HG03442 (cell line): ENCODE measurements around the gene CORIN.
"Not testable (repeated sequence)": the region's sequence is repeated elsewhere in the genome, so short reads cannot be mapped to it uniquely, and the experiment has no call there.

Source experiments
- ATAC-seq: cut with Tn5 transposase; IDR thresholded peaks from one replicate; pipeline ENCODE4 v1.9.1; 2021; ENCODE audit warnings: mild to moderate bottlenecking, moderate library complexity; ENCODE audit not compliant: unreplicated experiment

Gene CORIN

DNA sequence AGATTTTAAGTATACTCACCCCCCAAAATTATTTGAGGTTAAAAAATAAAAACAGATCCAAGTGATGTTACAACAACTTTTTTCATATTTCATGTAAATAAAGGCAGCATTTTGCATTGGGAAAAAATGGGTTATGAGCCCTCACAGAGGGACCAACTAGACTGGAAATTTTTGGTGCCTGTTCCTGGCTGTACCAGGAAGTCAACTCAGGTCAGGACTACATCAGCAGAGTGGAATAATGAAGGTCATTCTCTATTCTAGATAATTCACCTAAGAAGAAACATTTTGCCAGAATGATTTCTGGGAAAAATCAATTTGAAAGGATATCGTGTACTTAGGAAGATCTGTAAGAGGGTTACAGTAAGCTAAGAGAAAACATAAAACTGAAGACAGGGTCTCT lies 66.8 kb downstream of the CORIN start:
- no peak for ATAC-seq

DNA sequence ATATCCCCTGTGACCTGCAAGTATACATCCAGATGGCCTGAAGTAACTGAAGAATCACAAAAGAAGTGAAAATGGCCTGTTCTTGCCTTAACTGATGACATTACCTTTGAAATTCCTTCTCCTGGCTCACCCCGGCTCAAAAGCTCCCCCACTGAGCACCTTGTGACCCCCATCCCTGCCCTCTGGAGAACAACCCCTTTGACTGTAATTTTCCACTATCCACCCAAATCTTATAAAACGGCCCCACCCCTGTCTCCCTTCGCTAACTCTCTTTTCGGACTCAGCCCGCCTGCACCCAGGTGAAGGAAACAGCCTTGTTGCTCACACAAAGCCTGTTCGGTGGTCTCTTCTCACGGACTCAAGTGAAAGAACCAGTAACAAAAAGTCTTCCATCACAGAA lies 69.9 kb downstream of the CORIN start:
- not testable (repeated sequence) for ATAC-seq

DNA sequence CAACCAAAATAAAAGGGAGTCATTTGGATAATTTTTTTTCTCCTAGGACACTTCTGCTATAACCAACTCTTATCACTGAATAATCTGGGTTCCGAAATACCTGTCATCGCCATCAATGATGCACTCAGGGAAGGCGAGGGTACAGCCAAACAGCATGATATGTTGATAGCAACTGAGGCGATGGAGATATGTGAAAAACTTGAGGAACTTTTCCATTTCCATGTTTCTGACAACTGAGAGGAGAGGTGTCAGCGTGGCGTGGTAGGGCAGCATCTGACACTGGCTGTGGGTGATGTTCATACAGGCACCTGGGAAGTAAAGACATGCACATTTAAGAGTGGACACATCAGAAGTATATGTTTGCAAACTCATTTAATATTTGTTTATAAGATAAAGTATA lies 74.6 kb downstream of the CORIN start:
- ATAC-seq = no peak

DNA sequence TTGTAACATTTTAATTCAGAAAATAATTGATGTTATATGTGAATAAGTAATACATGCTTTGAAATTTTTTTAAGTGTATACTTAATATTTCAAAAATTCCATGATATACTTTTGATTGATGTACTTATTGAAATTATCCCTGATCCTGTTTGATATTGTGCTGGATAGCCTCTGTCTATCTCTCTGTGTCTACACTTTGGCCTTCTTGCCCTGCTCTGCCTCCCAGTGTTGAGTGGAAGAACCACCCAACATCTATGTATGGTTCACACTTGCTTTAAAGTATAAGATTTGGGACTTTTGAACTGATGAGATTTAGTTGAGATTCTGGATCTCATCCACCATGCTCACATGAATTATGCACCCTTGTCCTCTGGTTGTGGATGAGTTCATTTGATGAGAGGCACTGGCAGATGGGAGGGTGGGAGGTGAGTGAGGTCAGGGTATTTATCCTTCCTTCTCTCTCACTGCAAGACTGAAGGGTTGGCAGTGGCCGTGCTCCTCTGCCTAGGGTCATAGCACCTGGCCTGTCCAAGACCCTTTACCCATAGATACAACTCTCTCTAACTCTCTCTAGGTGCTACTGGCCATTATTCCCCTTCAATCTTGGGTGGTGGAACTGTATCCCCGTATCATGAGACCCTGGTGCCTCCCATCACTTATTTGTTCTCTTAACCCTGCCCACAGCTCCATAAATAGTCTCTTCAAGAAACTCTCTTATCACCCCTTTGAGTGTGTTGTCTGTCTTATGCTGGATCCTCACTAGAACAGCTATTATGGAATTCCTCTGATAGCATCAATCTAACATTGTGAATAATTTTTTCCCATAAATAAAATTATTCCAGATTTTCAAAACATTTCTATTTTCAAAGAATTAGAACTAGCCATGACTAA lies 75.2 kb downstream of the CORIN start:
- ATAC-seq = no peak

DNA sequence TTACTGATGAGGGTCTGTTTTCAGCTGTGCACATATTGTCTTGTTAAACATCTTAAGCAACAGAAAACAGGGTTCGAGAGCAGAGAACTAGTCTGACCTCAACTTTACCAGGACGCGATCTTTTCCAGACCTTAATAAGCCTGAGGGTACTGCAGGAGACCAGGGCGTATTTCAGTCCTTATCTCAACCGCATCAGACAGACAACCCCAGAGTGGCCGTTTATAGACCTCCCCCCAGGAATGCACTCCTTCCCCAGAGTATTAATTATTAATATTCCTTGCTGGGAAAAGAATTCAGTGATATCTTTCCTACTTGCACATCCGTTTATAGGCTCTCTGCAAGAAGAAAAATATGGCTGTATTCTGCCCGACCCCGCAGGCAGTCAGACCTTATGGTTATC lies 84.6 kb downstream of the CORIN start:
- not testable (repeated sequence) for ATAC-seq

DNA sequence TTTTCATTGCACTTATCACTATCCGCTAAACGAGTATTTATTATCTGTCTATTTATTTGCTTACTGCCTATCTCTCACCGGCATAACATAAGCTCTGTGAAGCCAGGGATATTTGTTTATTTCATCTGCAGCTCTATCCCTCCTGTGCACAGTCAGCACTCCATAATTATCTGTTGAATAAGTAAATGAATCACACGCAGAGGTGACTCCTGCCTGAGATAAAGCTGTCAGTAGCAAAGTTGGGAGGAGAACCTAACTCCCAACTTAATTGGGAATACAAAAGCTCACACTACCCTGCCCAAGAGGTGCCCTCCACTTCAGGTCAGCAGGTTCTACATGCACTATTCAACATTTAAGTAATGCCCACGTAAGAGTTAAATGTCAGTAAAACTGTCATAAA lies 85.7 kb downstream of the CORIN start:
- ATAC-seq = no peak

DNA sequence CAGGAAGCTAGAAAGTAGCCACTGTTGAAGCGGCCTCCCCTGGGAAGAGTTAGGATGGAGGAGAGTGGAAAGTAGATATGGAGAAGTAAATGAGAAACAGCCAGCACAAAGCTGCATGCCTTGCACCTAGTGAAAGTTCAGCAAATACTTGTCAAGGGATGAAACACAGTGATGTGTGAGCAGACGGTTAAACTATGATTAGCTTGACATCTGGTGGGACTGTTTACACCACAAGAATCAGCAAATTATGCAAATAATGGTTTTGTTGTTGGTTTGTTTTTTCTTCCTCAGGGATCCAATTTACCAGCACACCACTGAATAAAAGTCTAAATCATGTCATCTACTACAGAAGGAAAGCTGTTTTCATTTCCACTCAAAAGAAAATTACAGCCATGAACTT lies 87.1 kb downstream of the CORIN start:
- ATAC-seq = no peak

DNA sequence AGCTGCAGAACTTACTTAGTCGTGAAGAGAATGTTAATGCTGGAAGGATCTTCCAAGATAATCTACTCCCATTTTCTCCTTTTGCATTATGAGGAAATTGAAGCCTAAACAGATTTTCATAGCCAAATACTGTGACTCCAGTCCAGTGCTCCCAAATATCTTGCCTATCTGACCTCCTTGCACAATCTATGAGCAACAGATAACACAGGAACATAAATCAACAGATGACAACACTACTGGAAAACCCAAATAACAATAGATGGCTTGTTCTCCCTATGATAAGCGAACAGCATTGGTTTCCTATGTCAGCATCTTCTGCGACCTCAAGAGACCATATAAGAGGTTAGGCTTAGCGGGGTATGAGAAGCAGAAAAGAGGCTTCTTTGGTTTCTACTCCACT lies 88.0 kb downstream of the CORIN start:
- no peak for ATAC-seq

DNA sequence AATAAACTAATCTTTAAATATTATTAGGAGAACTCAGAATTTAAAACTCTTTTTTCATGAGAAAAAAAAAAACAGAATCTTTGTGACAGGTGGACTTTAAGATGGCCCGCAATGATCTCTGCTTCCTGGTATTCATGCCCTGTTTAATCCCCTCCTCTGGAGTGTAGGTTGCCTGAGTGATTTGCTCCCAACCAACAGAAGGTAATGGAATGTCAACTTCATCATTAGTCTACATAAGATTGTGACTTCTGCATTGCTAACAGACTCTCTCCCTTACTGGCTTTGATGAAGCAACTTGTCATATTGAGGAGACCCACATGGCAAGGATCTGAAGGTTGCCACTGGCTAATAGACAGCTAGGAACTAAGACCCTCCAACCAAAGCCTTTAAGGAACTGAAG lies 88.8 kb downstream of the CORIN start:
- no peak for ATAC-seq

DNA sequence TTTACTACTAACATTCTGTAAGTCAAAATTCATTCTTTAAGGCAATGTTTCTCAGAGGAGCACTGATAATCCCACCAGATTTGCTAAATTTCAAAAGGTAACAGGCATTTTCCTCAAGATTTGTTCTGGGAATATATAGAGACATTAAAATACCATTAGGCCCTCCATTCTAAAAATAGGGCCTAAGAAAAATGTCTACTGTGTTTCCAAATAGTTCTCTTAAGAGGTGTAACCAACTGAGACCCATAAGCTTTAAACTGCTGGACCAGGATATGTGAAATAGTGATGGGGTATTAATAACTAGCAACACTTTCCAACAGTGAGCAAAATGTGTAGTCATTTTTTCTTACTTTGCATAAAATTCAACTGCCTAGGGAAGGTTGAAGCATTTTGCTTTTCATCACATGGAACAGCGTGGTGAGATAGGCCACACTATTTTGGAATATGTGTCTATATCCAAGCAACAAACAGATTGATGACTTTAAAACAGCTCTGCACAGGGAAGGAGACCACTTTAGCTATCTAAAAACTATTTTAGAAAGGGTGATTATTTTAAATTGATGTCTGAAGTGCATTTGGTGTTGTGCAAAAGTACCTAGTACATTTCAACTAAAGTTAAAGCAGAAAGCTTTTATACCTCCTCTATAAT lies 89.9 kb downstream of the CORIN start:
- no peak for ATAC-seq

DNA sequence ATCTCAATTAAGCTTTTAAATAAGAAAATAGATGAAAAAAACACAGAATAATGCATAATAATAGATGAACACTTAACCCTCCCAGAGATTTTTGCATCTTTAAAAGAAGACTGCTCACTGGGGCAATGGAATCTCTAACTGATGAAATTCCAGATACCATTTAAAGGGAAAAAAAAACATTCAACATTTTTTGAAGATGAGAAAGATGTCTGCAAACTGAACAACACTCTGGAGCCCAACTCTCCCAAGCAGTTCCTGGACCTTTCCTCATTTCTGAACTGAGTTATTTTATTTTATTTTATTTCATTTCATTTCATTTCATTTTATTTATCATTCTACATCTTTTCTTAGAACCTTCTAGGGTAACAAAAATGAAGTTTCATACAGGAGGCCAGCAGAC lies 90.7 kb downstream of the CORIN start:
- ATAC-seq = no peak

DNA sequence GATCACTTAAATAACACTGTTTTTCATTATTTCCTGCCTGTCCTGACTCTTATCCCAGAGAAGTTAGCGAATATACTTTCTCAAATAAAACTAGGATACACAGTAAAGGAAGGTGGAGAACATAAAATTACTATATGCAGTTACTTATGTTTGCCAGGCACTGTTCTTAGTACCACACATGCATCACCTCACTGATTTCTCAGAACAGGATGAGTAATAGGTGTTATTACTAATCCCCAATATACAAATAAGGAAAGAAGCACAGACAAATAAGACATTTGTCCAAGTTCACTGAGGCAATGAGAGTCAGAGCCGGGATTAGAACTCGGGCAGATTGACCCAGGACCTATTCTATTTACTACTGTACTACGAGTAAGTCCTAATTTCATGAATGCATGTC lies 91.7 kb downstream of the CORIN start:
- no peak for ATAC-seq

DNA sequence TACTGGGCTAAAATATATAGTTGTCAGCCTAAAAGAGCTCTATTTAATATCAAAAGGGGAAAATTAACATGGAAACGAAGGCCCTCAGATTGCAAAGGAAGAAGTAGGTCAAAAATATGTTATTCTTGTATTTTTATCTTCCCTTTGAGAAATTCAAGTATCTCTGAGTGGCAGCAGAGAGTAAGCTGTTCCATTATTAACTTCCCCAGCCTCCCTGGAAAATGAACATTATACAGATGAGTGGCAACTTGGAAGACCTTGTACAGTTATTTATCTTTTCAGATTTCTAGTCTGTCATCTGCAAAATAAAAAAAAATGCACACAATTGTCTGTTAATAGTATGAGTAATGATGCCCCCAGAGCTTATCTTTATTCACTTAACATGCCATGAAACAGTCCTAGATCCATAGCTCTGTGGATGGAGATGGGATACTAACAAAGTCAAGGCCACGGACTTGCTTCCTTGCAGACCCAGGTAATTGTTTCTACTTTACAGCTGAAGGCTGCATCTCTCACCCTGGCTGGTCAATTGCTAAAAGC lies 93.0 kb downstream of the CORIN start:
- no peak for ATAC-seq

DNA sequence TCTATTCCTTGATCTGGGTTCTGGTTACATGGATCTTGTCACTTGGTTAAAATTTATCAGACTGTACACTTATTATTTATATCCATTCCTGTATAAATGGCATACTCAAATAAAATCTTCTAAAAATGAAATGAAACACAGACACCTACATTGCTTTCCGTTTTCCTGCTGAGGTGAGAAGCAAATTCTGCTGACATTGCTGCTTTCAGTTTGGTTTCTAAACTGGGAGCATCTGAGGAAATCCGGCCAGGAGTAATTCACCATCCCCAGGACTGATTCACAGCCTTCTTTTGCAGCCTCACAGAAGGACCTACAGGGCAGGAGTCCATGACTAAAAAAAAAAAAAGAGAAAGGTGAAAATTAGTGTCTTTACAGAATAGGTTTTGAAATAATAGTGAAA lies 93.6 kb downstream of the CORIN start:
- no peak for ATAC-seq

DNA sequence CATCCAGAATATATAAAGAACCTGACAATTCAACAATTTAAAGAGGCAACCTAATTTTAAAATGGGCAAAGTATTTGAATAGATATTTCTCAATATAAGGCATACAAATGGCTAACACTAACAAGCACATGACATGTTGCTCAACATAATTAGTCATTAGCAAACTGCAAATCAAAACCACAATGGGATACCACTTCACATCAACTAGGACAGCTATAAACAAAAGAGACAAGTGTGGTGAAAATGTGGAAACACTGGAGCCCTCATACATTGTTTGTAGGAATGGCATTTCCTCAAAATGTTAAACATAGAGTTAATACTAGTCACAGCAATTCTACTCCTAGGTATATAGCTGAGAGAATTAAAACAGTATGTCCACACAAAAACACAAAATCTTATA lies 96.7 kb downstream of the CORIN start:
- no peak for ATAC-seq

DNA sequence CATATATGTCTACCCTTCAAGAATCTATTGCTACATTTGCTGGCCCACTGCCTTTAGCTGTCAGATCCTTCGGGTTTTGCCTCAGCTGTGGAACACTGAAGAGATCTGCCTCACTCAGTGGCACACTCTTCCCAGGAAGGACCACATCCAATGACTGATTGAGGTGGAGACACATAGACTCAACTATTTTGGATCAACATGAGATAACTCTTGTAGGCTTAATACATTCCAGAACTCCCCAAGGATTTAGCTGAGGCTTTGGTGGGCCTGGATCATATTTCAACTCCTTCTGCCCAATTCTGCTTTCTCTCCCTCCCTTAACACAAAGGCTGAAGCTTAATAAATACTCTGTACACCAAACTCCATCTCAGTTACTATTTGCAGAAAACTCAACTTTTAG lies 100.5 kb downstream of the CORIN start:
- ATAC-seq = no peak

DNA sequence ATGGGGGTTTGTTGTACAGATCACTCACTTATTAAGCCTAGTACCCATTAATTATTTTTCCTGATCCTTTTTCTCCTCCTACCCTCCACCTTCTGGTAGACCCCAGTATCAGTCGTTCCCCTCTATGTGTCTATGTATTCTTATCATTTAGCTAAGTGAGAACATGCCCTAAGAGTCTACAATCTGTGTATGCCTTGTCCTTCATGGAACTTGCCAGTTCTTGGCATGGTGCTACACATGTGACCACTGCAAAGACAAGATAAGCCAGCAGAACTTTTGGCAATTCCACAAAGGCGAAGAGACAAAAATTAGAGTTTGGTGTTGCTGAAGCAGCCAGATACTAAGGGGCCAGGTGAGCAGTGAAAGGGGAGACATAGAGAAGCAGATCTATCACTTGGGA lies 101.3 kb downstream of the CORIN start:
- ATAC-seq = no peak

DNA sequence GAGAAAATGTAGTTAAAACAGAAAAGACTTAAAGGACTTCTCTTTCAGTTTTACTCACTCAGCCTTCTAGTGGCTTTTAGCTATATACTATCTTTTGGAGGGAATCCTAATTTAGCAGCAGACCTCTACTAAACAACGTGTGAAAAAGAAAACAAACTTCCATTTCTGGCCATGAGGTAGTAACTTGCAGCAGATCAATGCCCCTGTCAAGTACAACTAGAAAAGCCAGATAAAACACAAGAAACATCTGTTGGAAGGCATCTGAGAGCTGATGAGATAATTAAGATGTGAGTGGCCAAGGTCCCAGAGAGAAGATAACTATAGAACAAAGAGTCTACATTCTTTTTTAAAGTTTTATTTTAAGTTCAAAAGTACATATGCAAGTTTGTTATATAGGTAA lies 101.7 kb downstream of the CORIN start:
- no peak for ATAC-seq

DNA sequence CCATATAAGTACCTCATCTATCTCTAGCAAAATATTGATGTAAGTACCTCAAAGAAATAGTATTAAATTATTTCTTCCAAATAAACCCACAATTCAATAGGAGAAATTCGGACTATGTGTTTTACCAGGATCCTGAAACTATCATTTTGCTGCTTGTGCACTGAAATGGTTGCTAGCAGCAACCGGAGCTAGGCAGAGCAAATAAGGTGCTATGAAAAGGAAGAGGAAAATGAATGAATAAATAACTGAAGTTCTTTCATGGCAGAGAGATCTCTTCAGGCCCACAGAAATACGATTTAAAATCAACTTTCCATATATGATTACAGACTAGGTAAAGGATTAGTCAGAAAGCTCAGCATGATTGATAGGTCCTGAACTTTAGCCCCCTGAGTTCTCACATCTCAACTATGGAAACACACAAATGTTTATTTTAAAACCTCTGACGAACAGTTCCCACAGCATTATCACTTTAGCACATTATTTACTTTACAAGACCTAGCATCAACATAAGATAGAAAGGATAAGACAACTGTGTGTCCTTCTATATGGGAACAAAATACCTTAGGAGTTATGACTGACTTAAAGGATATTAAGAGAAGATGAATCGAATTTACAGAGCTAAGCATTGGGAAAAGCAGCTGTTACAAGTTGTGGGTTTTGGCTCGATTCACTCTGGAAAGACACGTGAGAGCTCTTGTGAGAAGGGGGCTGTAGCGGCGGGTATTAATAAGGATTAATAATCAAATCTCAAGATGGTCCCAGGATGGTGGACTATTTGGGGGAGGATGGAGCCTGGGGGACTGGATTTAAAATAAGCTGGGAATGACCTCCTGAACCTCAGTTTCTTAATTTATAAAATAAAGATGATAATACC lies 104.3 kb downstream of the CORIN start:
- ATAC-seq = no peak

DNA sequence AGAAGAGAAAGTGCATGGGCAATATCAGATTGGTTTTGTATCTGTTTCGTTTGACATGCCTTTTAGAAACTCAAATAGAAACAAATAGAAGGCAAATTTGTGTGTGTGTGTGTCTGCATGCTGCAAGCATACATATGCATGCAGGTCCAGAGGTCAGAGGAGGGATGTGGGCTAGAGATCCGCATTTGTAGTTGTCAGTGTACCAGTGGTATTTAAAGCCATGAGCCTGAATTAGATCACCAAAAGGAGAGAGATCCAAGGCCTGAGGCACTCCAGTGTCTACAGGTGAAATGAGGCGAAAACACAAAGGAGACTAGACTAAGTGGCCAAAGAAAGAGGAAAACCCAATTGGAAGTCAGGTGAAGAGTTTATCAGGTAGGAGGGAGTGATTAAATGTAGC lies 106.7 kb downstream of the CORIN start:
- no peak for ATAC-seq

DNA sequence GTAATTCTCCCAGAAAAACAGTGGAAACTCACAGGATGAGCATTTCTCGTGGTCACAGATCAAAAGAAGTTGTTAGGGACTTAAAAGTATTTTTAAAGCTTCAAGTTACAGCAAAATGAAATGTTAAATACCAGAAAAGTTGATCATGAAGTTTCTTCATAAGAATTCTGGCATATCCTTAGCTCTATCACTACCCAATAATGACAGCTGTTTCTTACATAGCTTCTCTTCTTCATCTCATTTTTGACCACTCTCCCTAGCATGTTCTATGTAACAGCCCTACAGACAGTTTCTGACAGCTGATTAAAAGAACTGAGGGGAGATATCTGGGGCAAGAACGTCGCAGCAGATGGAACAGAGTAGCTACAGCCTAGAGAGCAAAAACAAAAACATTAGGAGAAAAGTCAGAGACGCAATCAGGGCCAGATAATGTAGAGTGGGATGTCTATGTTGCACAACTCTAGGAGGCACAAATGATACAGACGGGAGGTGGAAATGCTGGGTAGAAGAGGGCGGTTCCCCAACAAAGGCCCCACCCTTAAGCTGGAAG lies 108.7 kb downstream of the CORIN start:
- no peak for ATAC-seq
